Heart left ventricle (tissue), 13 donors: ENCODE data around the gene RABGGTA.

Experiments
- POLR2A ChIP-seq, 2 donors: fragments of 450-650 bp; IDR thresholded peaks; one replicate each; pipeline ENCODE4 v1.6.1; 2017; ENCODE audit warnings: antibody characterized with exemption in 2 of 2, mild to moderate bottlenecking in 2 of 2, moderate library complexity in 2 of 2
- TF ChIP-seq, protein P1 (sequence below), 12 donors: fragments of 200-600 bp; sonication (generic) in 4 of 12; IDR thresholded peaks; one replicate each; pipeline versions ENCODE4 v1.5.0 to v1.8.0; 2018 to 2022; ENCODE audit warnings: antibody characterized with exemption in 12 of 12, mild to moderate bottlenecking in 5 of 12
- donor health status: ischemic (EF 13 %, LVEDD 7.1; RV severe dilation, severe dysfunction).
- donor health status: DM: no; HTN: yes; CAD: no.
- donor health status: DM: no; HTN: no; CAD: no.
- donor health status: ischemic (EF 25% LVEDD 6.9; RV normal size, moderate dysfunction).
- donor health status: ischemic (EF 25% LVEDD 5.7; RV mildly dilated, moderate dysfunction).
- donor health status: ischemic (EF 35%, LVEDD 5.7; RV mildly dilated, moderate dysfunction).
- donor health status: nonischemic (EF 11% LVEDD 7.7; RV severe dilation, severe dysfunction).
- donor health status: DM: yes; HTN: yes; CAD: no.
- donor health status: PGD.
- donor health status: ischemic (EF 29% LVEDD 5.4; RV normal size, mild dysfunction).
- donor health status: nonischemic (EF 23%, LVEDD 6.1; RV moderate dilation, normal function).

- TF ChIP-seq, protein P1, sequence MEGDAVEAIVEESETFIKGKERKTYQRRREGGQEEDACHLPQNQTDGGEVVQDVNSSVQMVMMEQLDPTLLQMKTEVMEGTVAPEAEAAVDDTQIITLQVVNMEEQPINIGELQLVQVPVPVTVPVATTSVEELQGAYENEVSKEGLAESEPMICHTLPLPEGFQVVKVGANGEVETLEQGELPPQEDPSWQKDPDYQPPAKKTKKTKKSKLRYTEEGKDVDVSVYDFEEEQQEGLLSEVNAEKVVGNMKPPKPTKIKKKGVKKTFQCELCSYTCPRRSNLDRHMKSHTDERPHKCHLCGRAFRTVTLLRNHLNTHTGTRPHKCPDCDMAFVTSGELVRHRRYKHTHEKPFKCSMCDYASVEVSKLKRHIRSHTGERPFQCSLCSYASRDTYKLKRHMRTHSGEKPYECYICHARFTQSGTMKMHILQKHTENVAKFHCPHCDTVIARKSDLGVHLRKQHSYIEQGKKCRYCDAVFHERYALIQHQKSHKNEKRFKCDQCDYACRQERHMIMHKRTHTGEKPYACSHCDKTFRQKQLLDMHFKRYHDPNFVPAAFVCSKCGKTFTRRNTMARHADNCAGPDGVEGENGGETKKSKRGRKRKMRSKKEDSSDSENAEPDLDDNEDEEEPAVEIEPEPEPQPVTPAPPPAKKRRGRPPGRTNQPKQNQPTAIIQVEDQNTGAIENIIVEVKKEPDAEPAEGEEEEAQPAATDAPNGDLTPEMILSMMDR (IDR thresholded peaks at IDR 0.05), result no peak
- no peak for TF ChIP-seq POLR2A (IDR thresholded peaks at IDR 0.05)
Observed at GRCh38 chr14:24269368-24269767, 2.0 kb downstream of the RABGGTA start.
